ENCODE data around the gene MORN1.

MORN1 gene

DNA sequence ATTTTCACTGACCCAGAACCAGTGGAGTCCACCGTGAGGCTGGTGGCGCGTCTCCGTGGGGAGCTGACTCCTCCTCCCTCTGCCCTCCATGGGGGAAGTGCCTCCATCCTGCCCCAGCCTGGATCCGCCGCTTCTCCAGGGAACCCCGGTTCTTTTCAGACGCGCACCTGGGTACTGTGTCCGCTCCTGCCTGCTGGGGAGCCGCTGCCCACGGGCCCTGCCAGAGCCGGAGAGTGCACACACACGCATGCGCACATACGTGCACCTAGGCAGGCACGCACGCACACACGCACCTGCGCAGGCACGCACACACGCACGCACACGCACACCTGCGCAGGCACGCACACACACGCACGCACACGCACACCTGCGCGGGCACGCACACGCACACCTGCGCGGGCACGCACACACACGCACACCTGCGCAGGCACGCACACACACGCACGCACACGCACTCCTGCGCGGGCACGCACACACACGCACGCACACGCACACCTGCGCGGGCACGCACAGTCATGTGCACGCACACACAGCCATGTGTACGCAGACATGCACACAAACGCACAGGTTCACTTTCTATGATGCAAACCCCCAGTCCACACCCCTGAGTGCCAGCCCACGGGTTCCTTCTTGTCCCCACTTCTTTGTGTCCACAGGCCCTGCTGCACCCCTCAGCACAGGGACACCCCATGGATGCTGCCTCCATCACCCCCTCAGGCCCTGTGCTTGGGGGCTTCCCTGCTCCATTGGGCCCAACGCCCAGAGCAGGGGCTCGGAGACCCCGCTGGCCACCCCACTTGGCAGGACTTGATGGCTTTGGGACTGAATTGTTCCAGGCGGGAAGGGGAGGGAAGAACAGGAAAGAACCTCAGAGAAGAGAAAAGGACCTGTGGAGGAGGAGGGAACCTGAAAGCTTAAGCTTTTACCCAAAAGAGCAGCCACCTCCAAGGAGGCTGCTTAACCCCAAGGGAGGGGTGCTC lies 42.7 kb downstream of the MORN1 start:
- TF ChIP-seq EZH2phosphoT487 (conservative IDR thresholded peaks at IDR 0.05; ENCODE audit: low read length) = no peak
- TF ChIP-seq, protein P1, sequence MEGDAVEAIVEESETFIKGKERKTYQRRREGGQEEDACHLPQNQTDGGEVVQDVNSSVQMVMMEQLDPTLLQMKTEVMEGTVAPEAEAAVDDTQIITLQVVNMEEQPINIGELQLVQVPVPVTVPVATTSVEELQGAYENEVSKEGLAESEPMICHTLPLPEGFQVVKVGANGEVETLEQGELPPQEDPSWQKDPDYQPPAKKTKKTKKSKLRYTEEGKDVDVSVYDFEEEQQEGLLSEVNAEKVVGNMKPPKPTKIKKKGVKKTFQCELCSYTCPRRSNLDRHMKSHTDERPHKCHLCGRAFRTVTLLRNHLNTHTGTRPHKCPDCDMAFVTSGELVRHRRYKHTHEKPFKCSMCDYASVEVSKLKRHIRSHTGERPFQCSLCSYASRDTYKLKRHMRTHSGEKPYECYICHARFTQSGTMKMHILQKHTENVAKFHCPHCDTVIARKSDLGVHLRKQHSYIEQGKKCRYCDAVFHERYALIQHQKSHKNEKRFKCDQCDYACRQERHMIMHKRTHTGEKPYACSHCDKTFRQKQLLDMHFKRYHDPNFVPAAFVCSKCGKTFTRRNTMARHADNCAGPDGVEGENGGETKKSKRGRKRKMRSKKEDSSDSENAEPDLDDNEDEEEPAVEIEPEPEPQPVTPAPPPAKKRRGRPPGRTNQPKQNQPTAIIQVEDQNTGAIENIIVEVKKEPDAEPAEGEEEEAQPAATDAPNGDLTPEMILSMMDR (IDR thresholded peaks at IDR 0.05; ENCODE audit: insufficient read depth, low read length, poor library complexity, severe bottlenecking) = no peak
- H3K79me2 ChIP-seq (ENCODE audit: insufficient read depth, low read length) = no peaks in the 10 kb centered on the region
- H3F3A ChIP-seq (ENCODE audit: insufficient read depth) = no peaks in the 10 kb centered on the region
- H3K9me3 ChIP-seq (ENCODE audit: insufficient read depth, low read length) = no peaks in the 10 kb centered on the region
- no peak overlapping the region for H3K9ac ChIP-seq (ENCODE audit: low read length)
- H3K4me3 ChIP-seq (ENCODE audit: insufficient read depth, low read length, poor library complexity, severe bottlenecking) = no peak overlapping the region
- H3K4me2 ChIP-seq (ENCODE audit: low read depth, low read length, poor library complexity, severe bottlenecking) = no peak overlapping the region
- no peaks in the 10 kb centered on the region for H4K20me1 ChIP-seq (ENCODE audit: low read depth, low read length)
- no peaks in the 10 kb centered on the region for H3K27me3 ChIP-seq (ENCODE audit: low read length)
- no peaks in the 10 kb centered on the region for H3K9me2 ChIP-seq (replicated peaks; ENCODE audit: insufficient read depth, low read length)
- no peak overlapping the region for H3K27ac ChIP-seq (ENCODE audit: low read depth, low read length)
- H3K36me3 ChIP-seq (ENCODE audit: low read length) = no peaks in the 10 kb centered on the region
- H2AFZ ChIP-seq (ENCODE audit: low read depth, low read length, severe bottlenecking) = no peak overlapping the region

DNA sequence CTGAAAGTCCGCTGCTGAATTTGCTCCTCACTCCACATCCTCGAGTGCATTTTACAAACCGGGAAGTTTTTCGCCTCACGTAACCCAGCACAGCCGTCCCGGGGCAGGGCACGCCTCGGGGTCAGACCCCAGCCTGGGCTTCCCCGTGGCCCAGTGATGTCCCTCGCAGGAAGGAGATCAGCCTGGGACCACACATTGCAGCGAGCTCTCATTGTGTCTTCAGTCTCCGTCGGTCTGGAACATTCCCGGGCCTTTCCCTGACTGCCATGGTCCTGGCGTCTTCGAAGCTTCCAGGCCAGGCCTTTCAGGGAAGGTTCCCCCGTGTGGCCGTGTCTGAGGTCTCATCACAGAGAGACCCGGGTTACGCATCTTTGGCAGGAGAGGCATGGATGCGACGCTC lies 43.5 kb downstream of the MORN1 start:
- H3K9me3 ChIP-seq (ENCODE audit: insufficient read depth, low read length) = no peaks in the 10 kb centered on the region
- H3K9ac ChIP-seq (ENCODE audit: low read length) = no peak overlapping the region
- TF ChIP-seq, protein P1 (IDR thresholded peaks at IDR 0.05; ENCODE audit: insufficient read depth, low read length, poor library complexity, severe bottlenecking) = no peak
- no peak for TF ChIP-seq EZH2phosphoT487 (conservative IDR thresholded peaks at IDR 0.05; ENCODE audit: low read length)
- H3K4me2 ChIP-seq (ENCODE audit: low read depth, low read length, poor library complexity, severe bottlenecking) = no peak overlapping the region
- no peaks in the 10 kb centered on the region for H3K27me3 ChIP-seq (ENCODE audit: low read length)
- no peaks in the 10 kb centered on the region for H4K20me1 ChIP-seq (ENCODE audit: low read depth, low read length)
- H3K36me3 ChIP-seq (ENCODE audit: low read length) = no peaks in the 10 kb centered on the region
- H3F3A ChIP-seq (ENCODE audit: insufficient read depth) = no peaks in the 10 kb centered on the region
- no peak overlapping the region for H2AFZ ChIP-seq (ENCODE audit: low read depth, low read length, severe bottlenecking)
- H3K79me2 ChIP-seq (ENCODE audit: insufficient read depth, low read length) = no peaks in the 10 kb centered on the region
- H3K9me2 ChIP-seq (replicated peaks; ENCODE audit: insufficient read depth, low read length) = no peaks in the 10 kb centered on the region
- H3K4me3 ChIP-seq (ENCODE audit: insufficient read depth, low read length, poor library complexity, severe bottlenecking) = no peak overlapping the region
- H3K27ac ChIP-seq (ENCODE audit: low read depth, low read length) = no peak overlapping the region

DNA sequence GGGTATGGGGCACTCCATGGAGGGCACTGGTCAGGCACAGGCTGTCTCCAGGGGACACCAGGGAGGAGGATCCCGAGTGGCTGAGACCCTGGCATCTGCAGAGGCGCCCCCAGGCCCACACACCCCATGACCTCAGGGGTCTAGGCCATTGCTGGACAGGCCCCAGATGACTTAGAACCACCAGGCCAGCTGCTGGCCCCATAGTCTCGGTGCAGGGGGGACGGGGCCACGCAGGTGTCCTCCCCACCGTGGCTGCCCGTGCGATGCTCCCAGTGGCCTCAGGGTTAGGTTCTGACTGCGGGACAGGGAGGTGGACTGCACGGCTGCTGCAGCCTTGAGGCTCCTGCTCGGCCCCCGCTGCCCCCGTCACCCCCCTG lies 44.0 kb downstream of the MORN1 start:
- Histone ChIP-seq H3K9me2 (replicated peaks; ENCODE audit: insufficient read depth, low read length) (no peaks in the 10 kb centered on the region), H4K20me1 (ENCODE audit: low read depth, low read length) (no peaks in the 10 kb centered on the region), H3K4me2 (ENCODE audit: low read depth, low read length, poor library complexity, severe bottlenecking) (no peak overlapping the region), H2AFZ (ENCODE audit: low read depth, low read length, severe bottlenecking) (no peak overlapping the region), H3K36me3 (ENCODE audit: low read length) (no peaks in the 10 kb centered on the region), H3F3A (ENCODE audit: insufficient read depth) (no peaks in the 10 kb centered on the region), H3K27ac (ENCODE audit: low read depth, low read length) (no peak overlapping the region), H3K4me3 (ENCODE audit: insufficient read depth, low read length, poor library complexity, severe bottlenecking) (no peak overlapping the region), H3K9ac (ENCODE audit: low read length) (no peak overlapping the region), H3K27me3 (ENCODE audit: low read length) (no peaks in the 10 kb centered on the region), H3K79me2 (ENCODE audit: insufficient read depth, low read length) (no peaks in the 10 kb centered on the region), H3K9me3 (ENCODE audit: insufficient read depth, low read length) (no peaks in the 10 kb centered on the region)
- TF ChIP-seq, protein P1 (IDR thresholded peaks at IDR 0.05; ENCODE audit: insufficient read depth, low read length, poor library complexity, severe bottlenecking) = no peak
- TF ChIP-seq EZH2phosphoT487 (conservative IDR thresholded peaks at IDR 0.05; ENCODE audit: low read length) = no peak
